Right lobe of liver (tissue), 4 donors: ENCODE data around the gene MYO5A.

Experiments
- POLR2A ChIP-seq: fragments of 450-650 bp; IDR thresholded peaks from one replicate; pipeline ENCODE4 v1.6.1; 2017; ENCODE audit warnings: antibody characterized with exemption, mild to moderate bottlenecking
- TF ChIP-seq, protein P1 (sequence below), 4 donors: fragments of 200-600 bp in 3 of 4; fragments of 450-650 bp in 1 of 4; IDR thresholded peaks; one replicate each; pipeline versions ENCODE4 v1.5.1 to v1.8.0; 2016 to 2022; ENCODE audit warnings: antibody characterized with exemption in 4 of 4, mild to moderate bottlenecking in 2 of 4
- donor health status: DM: no; HTN: no; CAD: no.
- donor health status: DM: no; HTN: no; CAD: no.
- donor health status: DM: no; HTN: yes; CAD: no.

DNA sequence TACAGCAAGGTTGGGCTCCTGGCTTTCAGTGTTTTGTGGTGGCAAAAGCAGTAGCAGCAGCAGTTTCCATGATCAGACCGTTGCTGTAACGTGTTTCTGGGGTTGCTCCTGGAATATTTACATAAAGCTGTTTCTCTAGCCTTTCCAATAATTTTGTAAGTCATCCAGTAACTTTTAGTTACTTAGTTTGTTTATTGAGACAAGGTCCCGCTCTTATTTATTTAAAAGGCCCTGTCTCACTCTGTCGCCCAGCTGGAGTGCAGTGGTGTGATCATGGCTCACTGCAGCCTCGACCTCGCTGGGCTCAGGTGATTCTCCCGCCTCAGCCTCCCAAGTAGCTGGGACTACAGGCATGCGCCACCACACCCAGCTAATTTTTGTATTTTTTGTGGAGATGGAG, 8.8 kb upstream of the MYO5A start:
- TF ChIP-seq, protein P1, sequence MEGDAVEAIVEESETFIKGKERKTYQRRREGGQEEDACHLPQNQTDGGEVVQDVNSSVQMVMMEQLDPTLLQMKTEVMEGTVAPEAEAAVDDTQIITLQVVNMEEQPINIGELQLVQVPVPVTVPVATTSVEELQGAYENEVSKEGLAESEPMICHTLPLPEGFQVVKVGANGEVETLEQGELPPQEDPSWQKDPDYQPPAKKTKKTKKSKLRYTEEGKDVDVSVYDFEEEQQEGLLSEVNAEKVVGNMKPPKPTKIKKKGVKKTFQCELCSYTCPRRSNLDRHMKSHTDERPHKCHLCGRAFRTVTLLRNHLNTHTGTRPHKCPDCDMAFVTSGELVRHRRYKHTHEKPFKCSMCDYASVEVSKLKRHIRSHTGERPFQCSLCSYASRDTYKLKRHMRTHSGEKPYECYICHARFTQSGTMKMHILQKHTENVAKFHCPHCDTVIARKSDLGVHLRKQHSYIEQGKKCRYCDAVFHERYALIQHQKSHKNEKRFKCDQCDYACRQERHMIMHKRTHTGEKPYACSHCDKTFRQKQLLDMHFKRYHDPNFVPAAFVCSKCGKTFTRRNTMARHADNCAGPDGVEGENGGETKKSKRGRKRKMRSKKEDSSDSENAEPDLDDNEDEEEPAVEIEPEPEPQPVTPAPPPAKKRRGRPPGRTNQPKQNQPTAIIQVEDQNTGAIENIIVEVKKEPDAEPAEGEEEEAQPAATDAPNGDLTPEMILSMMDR (IDR thresholded peaks at IDR 0.05): no peak
- TF ChIP-seq POLR2A: no peak
